ENCODE results near the gene MAP2K2. TPM values are rescaled to one million over a fixed set of nuclear protein-coding genes. Genes with fewer than 3 reads are reported as not detected.

The MAP2K2 gene
- total and polyA plus RNA-seq, 4 donors: 63.6 to 181 (median 133) TPM

DNA sequence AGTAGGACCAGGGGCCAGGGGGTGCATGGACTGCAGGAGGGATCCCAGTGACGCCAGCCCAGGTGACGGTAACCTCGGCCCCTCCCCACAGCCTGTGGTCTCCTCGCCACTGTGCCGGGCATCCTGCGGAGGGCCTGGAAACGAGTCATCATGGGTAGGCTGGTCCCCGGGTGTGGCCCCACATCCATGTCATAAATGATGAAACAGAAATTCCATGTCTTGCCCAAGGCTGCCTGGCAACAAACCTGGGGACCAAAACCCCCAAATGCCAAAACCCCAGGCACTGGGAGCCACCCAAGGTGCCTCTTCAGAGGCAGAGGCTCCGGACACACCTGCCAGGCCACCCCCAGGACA, 20.9 kb downstream of the MAP2K2 start:
- DNase-seq (no peak), ATAC-seq (ENCODE audit: insufficient read depth, low FRiP score) (no peak)
- no peaks in the 10 kb centered on the region for H3K27me3 ChIP-seq (ENCODE audit: control insufficient read depth in 3 of 3, insufficient read depth in 3 of 3, low read length in 2 of 3)
- no peaks in the 10 kb centered on the region for H3K9me3 ChIP-seq (ENCODE audit: control insufficient read depth in 4 of 4, insufficient read depth in 3 of 4, low read length in 3 of 4)
- no peak for TF ChIP-seq CTCF (IDR thresholded peaks at IDR 0.05; ENCODE audit: control extremely low read depth, extremely low read depth)
- H3K4me3 ChIP-seq: no peak overlapping the region
- H3K36me3 ChIP-seq (ENCODE audit: control insufficient read depth in 4 of 4, insufficient read depth in 4 of 4, low read length in 4 of 4): peaks cover 4 to 60% (median 22%) of the 10 kb centered on the region in 4 donors
- no peak overlapping the region for H3K27ac ChIP-seq (ENCODE audit: low read depth in 1 of 2, low read length in 1 of 2)
- H3K9ac ChIP-seq (ENCODE audit: insufficient read depth in 1 of 2, low read length in 2 of 2): no peak overlapping the region
- H3K4me1 ChIP-seq (ENCODE audit: control insufficient read depth in 5 of 5, insufficient read depth in 5 of 5, low read length in 5 of 5): no peaks in the 10 kb centered on the region
- WGBS, 2 donors: 66 to 82% methylated on average over 9 of the region's 9 CpGs

- Histone ChIP-seq H3K9ac (ENCODE audit: insufficient read depth in 1 of 2, low read length in 2 of 2) (no peak overlapping the region), H3K27me3 (ENCODE audit: control insufficient read depth in 3 of 3, insufficient read depth in 3 of 3, low read length in 2 of 3) (no peaks in the 10 kb centered on the region), H3K4me1 (ENCODE audit: control insufficient read depth in 5 of 5, insufficient read depth in 5 of 5, low read length in 5 of 5) (peaks cover 0 to 3% (median 0%) of the 10 kb centered on the region in 5 donors), H3K27ac (ENCODE audit: low read depth in 1 of 2, low read length in 1 of 2) (no peak overlapping the region), H3K9me3 (ENCODE audit: control insufficient read depth in 4 of 4, insufficient read depth in 3 of 4, low read length in 3 of 4) (no peaks in the 10 kb centered on the region), H3K36me3 (ENCODE audit: control insufficient read depth in 4 of 4, insufficient read depth in 4 of 4, low read length in 4 of 4) (peaks cover 4 to 58% (median 22%) of the 10 kb centered on the region in 4 donors), H3K4me3 (no peak overlapping the region)
- ATAC-seq (ENCODE audit: insufficient read depth, low FRiP score) (no peak), DNase-seq (no peak)
- TF ChIP-seq CTCF (IDR thresholded peaks at IDR 0.05; ENCODE audit: control extremely low read depth, extremely low read depth): no peak
- 91 to 95% methylated on average over 53 of the region's 53 CpGs for WGBS, 2 donors
Measured at GRCh38 chr19:4102339-4103079, 21.4 kb downstream of the MAP2K2 start.

DNA sequence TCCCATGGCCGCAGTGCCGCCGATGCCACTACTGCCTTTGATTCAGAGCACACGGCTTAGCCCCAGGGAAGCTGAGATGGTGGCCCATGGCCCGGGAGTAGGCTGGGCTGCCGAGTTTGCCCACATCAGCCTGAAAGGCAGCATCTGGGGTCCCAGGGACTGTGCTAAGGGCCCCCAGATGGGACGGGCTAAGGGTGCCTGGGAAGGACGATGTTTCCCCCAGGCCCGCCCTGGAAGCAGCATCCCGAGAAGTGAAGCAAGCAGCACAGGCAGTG, 22.5 kb downstream of the MAP2K2 start:
- 95% methylated on average over 10 of the region's 10 CpGs for WGBS, 2 donors
- no peaks in the 10 kb centered on the region for H3K9me3 ChIP-seq (ENCODE audit: control insufficient read depth in 4 of 4, insufficient read depth in 3 of 4, low read length in 3 of 4)
- H3K36me3 ChIP-seq (ENCODE audit: control insufficient read depth in 4 of 4, insufficient read depth in 4 of 4, low read length in 4 of 4): peaks cover 4 to 57% (median 21%) of the 10 kb centered on the region in 4 donors
- no peaks in the 10 kb centered on the region for H3K27me3 ChIP-seq (ENCODE audit: control insufficient read depth in 3 of 3, insufficient read depth in 3 of 3, low read length in 2 of 3)
- no peak overlapping the region for H3K27ac ChIP-seq (ENCODE audit: low read depth in 1 of 2, low read length in 1 of 2)
- no peak for DNase-seq
- no peak for ATAC-seq (ENCODE audit: insufficient read depth, low FRiP score)
- H3K4me3 ChIP-seq: no peak overlapping the region
- TF ChIP-seq CTCF (IDR thresholded peaks at IDR 0.05; ENCODE audit: control extremely low read depth, extremely low read depth): no peak
- no peak overlapping the region for H3K9ac ChIP-seq (ENCODE audit: insufficient read depth in 1 of 2, low read length in 2 of 2)
- H3K4me1 ChIP-seq (ENCODE audit: control insufficient read depth in 5 of 5, insufficient read depth in 5 of 5, low read length in 5 of 5): peaks cover 0 to 4% (median 0%) of the 10 kb centered on the region in 5 donors
